SH-SY5Y (cell line): ENCODE results near the gene GLTP.

ENCODE experiments used
- GATA2 ChIP-seq: IDR thresholded peaks from 2 replicates; pipeline ENCODE4 v1.6.1; 2011; ENCODE audit warnings: mild to moderate bottlenecking, low read depth, low read length
- GATA3 ChIP-seq: IDR thresholded peaks from 2 replicates; pipeline ENCODE4 v1.6.1; 2011; ENCODE audit warnings: low read depth, mild to moderate bottlenecking, low read length, moderate library complexity

DNA sequence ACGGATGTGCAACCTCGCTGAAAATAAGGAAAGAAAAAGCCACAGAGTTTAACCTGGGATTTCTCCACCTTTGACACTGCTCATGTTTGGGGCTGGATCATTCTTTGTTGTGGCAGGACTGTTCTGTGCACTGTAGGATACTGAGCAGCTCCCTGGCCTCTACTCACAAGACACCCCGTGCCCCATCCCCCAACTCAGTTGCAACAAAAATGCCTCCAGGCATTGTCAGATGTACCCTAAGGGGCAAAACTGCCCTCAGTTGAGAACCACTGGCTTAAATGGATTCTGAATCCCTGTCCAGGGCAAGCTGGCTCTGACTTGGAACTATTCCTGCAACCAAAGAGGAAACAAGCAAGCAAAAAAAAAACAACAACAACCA is 2.1 kb downstream of the GLTP start:
- TF ChIP-seq GATA3 (no peak), GATA2 (no peak)
